GM10248 (cell line): Measurements from ENCODE around the gene DOK1.
A peak's percentile ranks its signal among the peaks of the same experiment; 100 is the strongest.

Source experiments
- CTCF ChIA-PET: fragments of 300-600 bp; sonication (Branson Sonifier 250); formaldehyde crosslinking; extraction: SDS; loops from one replicate; lab custom pipeline; 2021; ENCODE audit warnings: antibody characterized with exemption; lab: Yijun Ruan, JAX
- POLR2A ChIA-PET: fragments of 350-650 bp; sonication (Branson Sonifier 250); formaldehyde crosslinking; extraction: SDS; loops from one replicate; lab custom pipeline; 2020; ENCODE audit warnings: antibody characterized with exemption; lab: Yijun Ruan, JAX
- DNase-seq: peaks from one replicate; pipeline ENCODE4 v3.0.0; 2012; ENCODE audit errors: extremely low spot score
- CTCF ChIP-seq: IDR thresholded peaks from 2 replicates; pipeline ENCODE4 v1.5.1; 2012; ENCODE audit warnings: mild to moderate bottlenecking, low read depth; ENCODE audit errors: extremely low read depth, missing control alignments, control extremely low read depth

Gene DOK1

GRCh38 chr2:74515271-74515980 lies 39.1 kb upstream of the DOK1 start:
- no peak for DNase-seq
- ChIA-PET POLR2A (no interaction called here), CTCF (interaction anchor here (0.6 to 3.9 kb wide), 5 partner anchors 11 to 83 kb away, joined by 3 to 10 read pairs (median 4); partner anchors contain the start of genes CCDC142 and TTC31)
- TF ChIP-seq CTCF, result no peak

GRCh38 chr2:74515981-74516633 lies 38.4 kb upstream of the DOK1 start:
- DNase-seq, result peak; percentile 93
- POLR2A ChIA-PET, result interaction anchor here (1.0 kb wide), 1 partner anchor 14 kb away, joined by 5 read pairs; the partner anchor contains the start of genes AUP1 and HTRA2
- no peak for TF ChIP-seq CTCF
- CTCF ChIA-PET, result interaction anchor here (1.0 to 1.3 kb wide), 4 partner anchors 12 to 71 kb away, joined by 3 to 6 read pairs (median 4); partner anchors contain the start of gene HTRA2

- POLR2A ChIA-PET, result interaction anchor here (1.0 kb wide), 1 partner anchor 13 kb away, joined by 5 read pairs; the partner anchor contains the start of genes AUP1 and HTRA2
- TF ChIP-seq CTCF, result no peak
- no peak for DNase-seq
- CTCF ChIA-PET, result interaction anchor here (1.0 to 1.3 kb wide), 4 partner anchors 13 to 71 kb away, joined by 3 to 6 read pairs (median 4); partner anchors contain the start of gene HTRA2
Measured at GRCh38 chr2:74516650-74517049, 37.9 kb upstream of the DOK1 start.

GRCh38 chr2:74522516-74522915 lies 32.0 kb upstream of the DOK1 start:
- no peak for TF ChIP-seq CTCF
- POLR2A ChIA-PET, result interaction anchor here (0.5 kb wide), 1 partner anchor 8 kb away, joined by 4 read pairs; the partner anchor contains the start of gene TLX2
- no peak for DNase-seq
- CTCF ChIA-PET, result interaction anchor here (0.7 to 1.8 kb wide), 3 partner anchors 12 to 40 kb away, joined by 3 to 6 read pairs (median 5); partner anchors contain the start of genes CCDC142 and TTC31

- CTCF ChIA-PET, result interaction anchor here (0.7 to 1.1 kb wide), 2 partner anchors 14 to 21 kb away, joined by 3 read pairs; no protein-coding TSS in a partner anchor
- POLR2A ChIA-PET, result interaction anchor here (0.5 kb wide), 1 partner anchor 15 kb away, joined by 5 read pairs; no protein-coding TSS in a partner anchor
- no peak for TF ChIP-seq CTCF
- no peak for DNase-seq
Measured at GRCh38 chr2:74524005-74524404, 30.5 kb upstream of the DOK1 start.
